ENCODE data around the gene BST1. TPM values are rescaled to one million over a fixed set of nuclear protein-coding genes. Genes with fewer than 3 reads are reported as not detected.

The BST1 gene
- total and polyA plus RNA-seq, 2 experiments from 2014 or later = 0.99 to 1.8 TPM

DNA sequence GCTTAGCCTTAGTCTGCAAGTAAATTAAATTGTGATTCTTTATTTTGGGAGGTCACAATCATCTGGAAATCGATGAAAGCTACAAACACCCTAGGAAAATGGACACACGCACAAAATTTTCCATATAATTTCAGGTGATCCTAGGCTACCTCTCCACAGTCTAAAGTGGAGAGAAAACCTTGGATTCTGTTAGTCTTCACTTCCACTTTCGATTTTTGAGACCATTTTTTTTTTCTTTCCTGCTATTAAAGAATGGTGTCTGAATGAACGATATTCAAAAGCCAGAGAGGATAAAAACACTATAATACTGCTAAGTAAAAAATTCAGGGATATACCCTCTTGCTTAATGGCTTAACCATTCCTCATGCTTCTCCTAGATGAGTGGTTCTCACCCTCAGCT is 49.4 kb upstream of the BST1 start:
- peaks cover 58% of the 10 kb centered on the region for H3K79me2 ChIP-seq (replicated peaks; ENCODE audit: insufficient read depth)
- no peaks in the 10 kb centered on the region for H3K9me2 ChIP-seq (ENCODE audit: insufficient read depth)
- no peak for DNase-seq (ENCODE audit: low spot score)
- 0 out of 2 replicates have a peak, but pooled peaks cover 5% of the 10 kb centered on the region for H4K20me1 ChIP-seq (replicated peaks; ENCODE audit: insufficient read depth)
- no peaks in the 10 kb centered on the region for H3K9me3 Mint-ChIP-seq
- H3K4me3 ChIP-seq = peak overlapping the region; percentile 66
- no peaks in the 10 kb centered on the region for H3F3A ChIP-seq (replicated peaks; ENCODE audit: low read depth)
- peak overlapping the region; percentile 97 for H3K27ac Mint-ChIP-seq
- H3K36me3 ChIP-seq (ENCODE audit: insufficient read depth) = no peaks in the 10 kb centered on the region
- peaks cover 42% of the 10 kb centered on the region for H3K4me1 Mint-ChIP-seq
- H3K4me2 ChIP-seq = peak overlapping the region; percentile 83
- TF ChIP-seq ZNF114 (CRISPR knock-in tag; IDR thresholded peaks at IDR 0.05) (no peak), CREB1 (CRISPR knock-in tag; IDR thresholded peaks at IDR 0.05; ENCODE audit: low read depth) (no peak), NANOG (IDR thresholded peaks at IDR 0.05; ENCODE audit: borderline replicate concordance) (no peak)
- TF ChIP-seq, protein P1, sequence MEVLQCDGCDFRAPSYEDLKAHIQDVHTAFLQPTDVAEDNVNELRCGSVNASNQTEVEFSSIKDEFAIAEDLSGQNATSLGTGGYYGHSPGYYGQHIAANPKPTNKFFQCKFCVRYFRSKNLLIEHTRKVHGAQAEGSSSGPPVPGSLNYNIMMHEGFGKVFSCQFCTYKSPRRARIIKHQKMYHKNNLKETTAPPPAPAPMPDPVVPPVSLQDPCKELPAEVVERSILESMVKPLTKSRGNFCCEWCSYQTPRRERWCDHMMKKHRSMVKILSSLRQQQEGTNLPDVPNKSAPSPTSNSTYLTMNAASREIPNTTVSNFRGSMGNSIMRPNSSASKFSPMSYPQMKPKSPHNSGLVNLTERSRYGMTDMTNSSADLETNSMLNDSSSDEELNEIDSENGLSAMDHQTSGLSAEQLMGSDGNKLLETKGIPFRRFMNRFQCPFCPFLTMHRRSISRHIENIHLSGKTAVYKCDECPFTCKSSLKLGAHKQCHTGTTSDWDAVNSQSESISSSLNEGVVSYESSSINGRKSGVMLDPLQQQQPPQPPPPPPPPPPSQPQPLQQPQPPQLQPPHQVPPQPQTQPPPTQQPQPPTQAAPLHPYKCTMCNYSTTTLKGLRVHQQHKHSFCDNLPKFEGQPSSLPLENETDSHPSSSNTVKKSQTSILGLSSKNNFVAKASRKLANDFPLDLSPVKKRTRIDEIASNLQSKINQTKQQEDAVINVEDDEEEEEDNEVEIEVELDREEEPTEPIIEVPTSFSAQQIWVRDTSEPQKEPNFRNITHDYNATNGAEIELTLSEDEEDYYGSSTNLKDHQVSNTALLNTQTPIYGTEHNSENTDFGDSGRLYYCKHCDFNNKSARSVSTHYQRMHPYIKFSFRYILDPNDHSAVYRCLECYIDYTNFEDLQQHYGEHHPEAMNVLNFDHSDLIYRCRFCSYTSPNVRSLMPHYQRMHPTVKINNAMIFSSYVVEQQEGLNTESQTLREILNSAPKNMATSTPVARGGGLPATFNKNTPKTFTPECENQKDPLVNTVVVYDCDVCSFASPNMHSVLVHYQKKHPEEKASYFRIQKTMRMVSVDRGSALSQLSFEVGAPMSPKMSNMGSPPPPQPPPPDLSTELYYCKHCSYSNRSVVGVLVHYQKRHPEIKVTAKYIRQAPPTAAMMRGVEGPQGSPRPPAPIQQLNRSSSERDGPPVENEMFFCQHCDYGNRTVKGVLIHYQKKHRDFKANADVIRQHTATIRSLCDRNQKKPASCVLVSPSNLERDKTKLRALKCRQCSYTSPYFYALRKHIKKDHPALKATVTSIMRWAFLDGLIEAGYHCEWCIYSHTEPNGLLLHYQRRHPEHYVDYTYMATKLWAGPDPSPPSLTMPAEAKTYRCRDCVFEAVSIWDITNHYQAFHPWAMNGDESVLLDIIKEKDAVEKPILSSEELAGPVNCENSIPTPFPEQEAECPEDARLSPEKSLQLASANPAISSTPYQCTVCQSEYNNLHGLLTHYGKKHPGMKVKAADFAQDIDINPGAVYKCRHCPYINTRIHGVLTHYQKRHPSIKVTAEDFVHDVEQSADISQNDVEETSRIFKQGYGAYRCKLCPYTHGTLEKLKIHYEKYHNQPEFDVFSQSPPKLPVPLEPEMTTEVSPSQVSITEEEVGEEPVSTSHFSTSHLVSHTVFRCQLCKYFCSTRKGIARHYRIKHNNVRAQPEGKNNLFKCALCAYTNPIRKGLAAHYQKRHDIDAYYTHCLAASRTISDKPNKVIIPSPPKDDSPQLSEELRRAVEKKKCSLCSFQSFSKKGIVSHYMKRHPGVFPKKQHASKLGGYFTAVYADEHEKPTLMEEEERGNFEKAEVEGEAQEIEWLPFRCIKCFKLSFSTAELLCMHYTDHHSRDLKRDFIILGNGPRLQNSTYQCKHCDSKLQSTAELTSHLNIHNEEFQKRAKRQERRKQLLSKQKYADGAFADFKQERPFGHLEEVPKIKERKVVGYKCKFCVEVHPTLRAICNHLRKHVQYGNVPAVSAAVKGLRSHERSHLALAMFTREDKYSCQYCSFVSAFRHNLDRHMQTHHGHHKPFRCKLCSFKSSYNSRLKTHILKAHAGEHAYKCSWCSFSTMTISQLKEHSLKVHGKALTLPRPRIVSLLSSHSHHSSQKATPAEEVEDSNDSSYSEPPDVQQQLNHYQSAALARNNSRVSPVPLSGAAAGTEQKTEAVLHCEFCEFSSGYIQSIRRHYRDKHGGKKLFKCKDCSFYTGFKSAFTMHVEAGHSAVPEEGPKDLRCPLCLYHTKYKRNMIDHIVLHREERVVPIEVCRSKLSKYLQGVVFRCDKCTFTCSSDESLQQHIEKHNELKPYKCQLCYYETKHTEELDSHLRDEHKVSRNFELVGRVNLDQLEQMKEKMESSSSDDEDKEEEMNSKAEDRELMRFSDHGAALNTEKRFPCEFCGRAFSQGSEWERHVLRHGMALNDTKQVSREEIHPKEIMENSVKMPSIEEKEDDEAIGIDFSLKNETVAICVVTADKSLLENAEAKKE (CRISPR knock-in tag; IDR thresholded peaks at IDR 0.05) = no peak
- H3K36me3 Mint-ChIP-seq (ENCODE audit: low read depth) = peaks cover 3% of the 10 kb centered on the region; the same call in 2 of the 3 replicates
- peak overlapping the region; percentile 24; the same call in 1 of the 2 replicates for H3K27ac ChIP-seq (ENCODE audit: low read depth)
- H3K27me3 ChIP-seq (ENCODE audit: insufficient read depth) = no peaks in the 10 kb centered on the region
- ATAC-seq = no peak
- H2AFZ ChIP-seq = no peak overlapping the region
- H3K4me3 Mint-ChIP-seq = peak overlapping the region; percentile 96
- peaks cover 18% of the 10 kb centered on the region; the same call in 1 of the 2 replicates for H3K4me1 ChIP-seq (ENCODE audit: insufficient read depth)
- H3K27me3 Mint-ChIP-seq (ENCODE audit: insufficient read depth, low read depth, poor library complexity) = peaks cover 18% of the 10 kb centered on the region

DNA sequence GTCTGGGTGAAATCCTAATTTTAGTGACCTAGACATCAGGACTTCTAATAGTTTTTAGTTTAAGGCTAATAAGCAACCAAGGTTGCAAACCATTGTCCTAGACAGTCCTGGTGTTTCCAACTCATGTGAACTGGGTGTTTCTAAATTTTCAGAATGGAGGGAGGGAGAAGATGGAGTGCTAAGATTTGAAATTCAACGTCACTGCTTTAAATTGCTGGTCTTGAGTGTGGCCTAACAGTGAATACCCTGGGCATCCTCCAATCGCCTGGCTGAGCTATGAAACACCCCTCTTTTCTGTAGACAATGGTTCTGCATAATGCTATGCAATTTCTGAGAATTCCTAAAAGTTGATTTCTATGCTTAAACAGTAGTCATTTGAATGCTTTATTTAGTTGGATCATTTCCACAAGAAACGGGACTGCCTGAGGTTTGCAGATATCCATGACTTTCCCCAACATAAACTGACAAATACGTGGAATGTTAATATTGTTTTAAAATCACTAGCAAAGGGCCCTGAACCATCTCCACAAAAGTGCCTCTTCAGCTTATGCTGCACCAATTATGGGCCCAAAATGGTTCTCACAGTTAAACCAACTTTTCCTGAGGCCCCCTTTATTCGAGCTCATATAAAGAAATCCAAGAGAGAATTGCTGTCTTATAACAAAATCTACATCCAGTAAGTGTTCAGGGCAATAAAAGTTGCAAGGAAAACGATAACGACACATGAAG is 48.8 kb upstream of the BST1 start:
- Histone ChIP-seq H2AFZ (no peak overlapping the region), H3K79me2 (replicated peaks; ENCODE audit: insufficient read depth) (peaks cover 52% of the 10 kb centered on the region), H3K27ac (ENCODE audit: low read depth) (peak overlapping the region; percentile 85), H3K4me1 (ENCODE audit: insufficient read depth) (peaks cover 18% of the 10 kb centered on the region; the same call in 1 of the 2 replicates), H3K27me3 (ENCODE audit: insufficient read depth) (no peaks in the 10 kb centered on the region), H3F3A (replicated peaks; ENCODE audit: low read depth) (no peaks in the 10 kb centered on the region), H4K20me1 (replicated peaks; ENCODE audit: insufficient read depth) (no peaks in the 10 kb centered on the region), H3K36me3 (ENCODE audit: insufficient read depth) (peaks cover 2% of the 10 kb centered on the region; the same call in 1 of the 2 replicates), H3K4me3 (peak overlapping the region; percentile 66), H3K9me2 (ENCODE audit: insufficient read depth) (no peaks in the 10 kb centered on the region), H3K4me2 (peak overlapping the region; percentile 83)
- peaks cover 42% of the 10 kb centered on the region for H3K4me1 Mint-ChIP-seq
- peak overlapping the region; percentile 97 for H3K27ac Mint-ChIP-seq
- H3K9me3 Mint-ChIP-seq = no peaks in the 10 kb centered on the region
- H3K4me3 Mint-ChIP-seq = peak overlapping the region; percentile 96
- ATAC-seq = peak; percentile 4; the same call in 2 of the 3 replicates
- peaks cover 3% of the 10 kb centered on the region; the same call in 2 of the 3 replicates for H3K36me3 Mint-ChIP-seq (ENCODE audit: low read depth)
- peak; percentile 50 for DNase-seq (ENCODE audit: low spot score)
- peaks cover 18% of the 10 kb centered on the region for H3K27me3 Mint-ChIP-seq (ENCODE audit: insufficient read depth, low read depth, poor library complexity)
- TF ChIP-seq EZH2phosphoT487 (IDR thresholded peaks at IDR 0.05; ENCODE audit: unreplicated experiment) = no peak
- TF ChIP-seq, protein P2, sequence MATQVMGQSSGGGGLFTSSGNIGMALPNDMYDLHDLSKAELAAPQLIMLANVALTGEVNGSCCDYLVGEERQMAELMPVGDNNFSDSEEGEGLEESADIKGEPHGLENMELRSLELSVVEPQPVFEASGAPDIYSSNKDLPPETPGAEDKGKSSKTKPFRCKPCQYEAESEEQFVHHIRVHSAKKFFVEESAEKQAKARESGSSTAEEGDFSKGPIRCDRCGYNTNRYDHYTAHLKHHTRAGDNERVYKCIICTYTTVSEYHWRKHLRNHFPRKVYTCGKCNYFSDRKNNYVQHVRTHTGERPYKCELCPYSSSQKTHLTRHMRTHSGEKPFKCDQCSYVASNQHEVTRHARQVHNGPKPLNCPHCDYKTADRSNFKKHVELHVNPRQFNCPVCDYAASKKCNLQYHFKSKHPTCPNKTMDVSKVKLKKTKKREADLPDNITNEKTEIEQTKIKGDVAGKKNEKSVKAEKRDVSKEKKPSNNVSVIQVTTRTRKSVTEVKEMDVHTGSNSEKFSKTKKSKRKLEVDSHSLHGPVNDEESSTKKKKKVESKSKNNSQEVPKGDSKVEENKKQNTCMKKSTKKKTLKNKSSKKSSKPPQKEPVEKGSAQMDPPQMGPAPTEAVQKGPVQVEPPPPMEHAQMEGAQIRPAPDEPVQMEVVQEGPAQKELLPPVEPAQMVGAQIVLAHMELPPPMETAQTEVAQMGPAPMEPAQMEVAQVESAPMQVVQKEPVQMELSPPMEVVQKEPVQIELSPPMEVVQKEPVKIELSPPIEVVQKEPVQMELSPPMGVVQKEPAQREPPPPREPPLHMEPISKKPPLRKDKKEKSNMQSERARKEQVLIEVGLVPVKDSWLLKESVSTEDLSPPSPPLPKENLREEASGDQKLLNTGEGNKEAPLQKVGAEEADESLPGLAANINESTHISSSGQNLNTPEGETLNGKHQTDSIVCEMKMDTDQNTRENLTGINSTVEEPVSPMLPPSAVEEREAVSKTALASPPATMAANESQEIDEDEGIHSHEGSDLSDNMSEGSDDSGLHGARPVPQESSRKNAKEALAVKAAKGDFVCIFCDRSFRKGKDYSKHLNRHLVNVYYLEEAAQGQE (IDR thresholded peaks at IDR 0.05; ENCODE audit: unreplicated experiment) = no peak

All from GM23338 (cell line).